NCI-H1092 (cell line): ENCODE results near the gene CD44.

ENCODE experiments used
- DNase-seq: peaks from one replicate; lab custom pipeline; 2025; lab: John Stamatoyannopoulos, UW

CD44 gene

DNA sequence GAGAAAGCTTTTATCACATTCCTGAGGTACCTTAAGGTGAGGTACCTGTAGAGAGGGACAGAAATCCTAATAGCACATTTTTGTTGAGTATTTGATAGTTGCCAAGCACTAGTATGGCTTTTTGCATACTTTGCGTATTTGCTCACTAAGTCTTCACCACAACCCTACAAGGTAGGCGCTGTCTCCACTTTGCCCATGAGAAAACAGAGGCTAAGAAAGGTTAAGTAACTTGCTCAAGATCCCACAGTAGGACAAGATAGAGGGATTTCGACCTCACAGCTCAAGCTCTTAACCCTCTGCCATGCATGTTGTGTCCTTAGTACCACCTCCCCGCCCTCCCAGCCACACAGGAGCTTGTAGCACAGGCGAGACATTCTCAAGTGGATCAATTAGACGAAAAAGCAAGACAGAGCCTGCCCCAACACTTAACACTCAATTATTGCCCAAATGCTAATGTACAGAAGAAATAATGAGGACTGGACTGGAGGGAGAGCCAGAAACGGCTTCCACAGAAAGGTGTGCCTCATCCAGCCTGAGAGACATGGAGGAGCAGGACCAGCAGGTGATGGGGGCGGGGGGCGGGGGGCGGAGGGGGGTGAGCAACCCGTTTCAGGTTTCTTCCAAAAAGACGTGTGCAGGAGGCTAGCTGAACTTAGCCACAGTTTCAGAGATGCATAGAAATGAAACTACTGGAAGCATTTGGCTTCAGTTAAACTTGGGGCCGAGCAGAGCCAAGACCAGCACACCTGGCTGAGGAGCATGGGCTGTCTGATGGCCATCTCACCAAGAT lies 26.7 kb upstream of the CD44 start:
- DNase-seq, result no peak

DNA sequence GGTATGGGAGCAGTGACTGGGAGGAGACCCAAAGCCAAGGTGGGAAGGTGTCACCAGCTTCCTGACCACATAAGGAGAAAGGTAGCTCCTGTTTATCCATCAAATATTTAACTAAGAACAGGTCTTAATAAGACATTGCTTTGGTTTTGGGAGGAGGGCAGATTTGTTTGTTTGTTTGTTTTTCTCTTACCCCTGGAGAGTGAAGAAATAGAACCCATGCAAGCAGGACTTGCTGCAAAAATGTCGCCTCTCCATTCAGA lies 26.2 kb upstream of the CD44 start:
- DNase-seq, result no peak

DNA sequence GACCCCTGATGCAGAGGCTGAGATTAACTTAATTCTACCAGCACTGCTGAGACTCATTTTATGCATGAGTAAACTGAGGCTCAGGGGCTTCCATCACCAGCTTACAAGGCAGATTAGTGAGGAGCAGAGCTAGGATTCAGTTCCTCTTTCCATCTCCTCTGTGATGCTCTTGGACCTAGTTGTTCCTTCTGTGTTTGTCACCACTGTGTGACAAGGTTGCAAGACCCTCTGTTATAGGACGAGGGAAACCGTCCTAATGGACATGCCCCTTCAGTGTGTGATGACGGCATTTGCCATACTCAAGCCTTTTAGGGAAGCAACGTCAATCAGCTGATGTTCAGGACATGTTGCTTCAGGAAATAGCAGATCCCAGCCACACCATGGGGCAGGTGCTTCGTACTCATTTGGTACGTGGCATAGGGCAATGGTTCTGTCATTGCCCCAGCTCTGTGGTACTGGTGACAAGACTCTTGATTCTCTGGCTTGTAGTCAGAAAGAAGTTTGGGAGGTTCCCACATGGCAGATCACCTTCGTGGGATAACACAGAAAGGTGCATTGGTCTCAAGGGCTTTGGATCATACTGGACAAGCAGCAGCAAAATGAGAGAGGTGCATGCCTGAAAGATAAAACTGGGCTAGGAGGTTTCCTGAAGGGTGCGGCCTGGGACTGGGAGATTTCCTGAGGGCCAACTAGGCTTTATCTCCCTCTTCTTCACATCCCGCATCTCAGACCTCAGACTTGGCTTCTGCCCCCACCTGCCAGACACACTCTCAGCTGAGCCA lies 23.9 kb upstream of the CD44 start:
- no peak for DNase-seq

DNA sequence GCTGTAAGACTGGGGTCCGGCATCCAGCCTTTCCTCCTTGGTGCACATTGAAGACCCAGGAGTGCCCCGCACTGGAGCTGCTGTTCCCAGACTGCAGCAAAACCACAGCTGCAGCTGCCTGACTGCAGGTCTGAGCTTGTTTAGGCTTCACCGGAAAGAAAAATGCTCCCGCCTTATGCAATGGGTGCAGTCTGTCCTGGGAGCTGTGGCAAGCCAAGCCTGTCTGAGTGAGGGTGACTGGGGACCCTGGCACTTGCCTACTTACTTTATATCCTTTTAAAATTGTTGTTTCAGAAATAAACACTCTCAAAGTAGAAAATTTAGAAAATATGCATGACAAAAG lies 23.3 kb upstream of the CD44 start:
- no peak for DNase-seq

DNA sequence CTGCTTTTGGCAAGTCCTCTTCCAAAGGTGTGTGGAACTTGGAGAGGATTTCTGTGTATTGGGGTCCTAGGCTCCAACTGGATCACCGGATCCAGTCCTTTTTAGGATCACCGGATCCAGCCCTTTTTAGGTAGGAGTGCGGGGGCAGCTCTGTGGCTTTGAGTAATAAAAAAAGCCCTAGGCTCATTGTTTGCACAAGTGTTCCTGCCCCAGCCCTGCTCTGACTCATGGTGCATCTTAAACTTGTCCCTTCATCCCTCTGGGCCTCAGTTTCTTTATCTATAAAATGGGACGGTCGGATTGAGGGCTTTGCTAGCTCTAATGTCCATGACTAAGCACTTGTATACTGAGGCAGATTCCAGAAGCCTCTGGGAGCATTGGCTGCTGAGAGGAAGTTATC lies 22.7 kb upstream of the CD44 start:
- no peak for DNase-seq

DNA sequence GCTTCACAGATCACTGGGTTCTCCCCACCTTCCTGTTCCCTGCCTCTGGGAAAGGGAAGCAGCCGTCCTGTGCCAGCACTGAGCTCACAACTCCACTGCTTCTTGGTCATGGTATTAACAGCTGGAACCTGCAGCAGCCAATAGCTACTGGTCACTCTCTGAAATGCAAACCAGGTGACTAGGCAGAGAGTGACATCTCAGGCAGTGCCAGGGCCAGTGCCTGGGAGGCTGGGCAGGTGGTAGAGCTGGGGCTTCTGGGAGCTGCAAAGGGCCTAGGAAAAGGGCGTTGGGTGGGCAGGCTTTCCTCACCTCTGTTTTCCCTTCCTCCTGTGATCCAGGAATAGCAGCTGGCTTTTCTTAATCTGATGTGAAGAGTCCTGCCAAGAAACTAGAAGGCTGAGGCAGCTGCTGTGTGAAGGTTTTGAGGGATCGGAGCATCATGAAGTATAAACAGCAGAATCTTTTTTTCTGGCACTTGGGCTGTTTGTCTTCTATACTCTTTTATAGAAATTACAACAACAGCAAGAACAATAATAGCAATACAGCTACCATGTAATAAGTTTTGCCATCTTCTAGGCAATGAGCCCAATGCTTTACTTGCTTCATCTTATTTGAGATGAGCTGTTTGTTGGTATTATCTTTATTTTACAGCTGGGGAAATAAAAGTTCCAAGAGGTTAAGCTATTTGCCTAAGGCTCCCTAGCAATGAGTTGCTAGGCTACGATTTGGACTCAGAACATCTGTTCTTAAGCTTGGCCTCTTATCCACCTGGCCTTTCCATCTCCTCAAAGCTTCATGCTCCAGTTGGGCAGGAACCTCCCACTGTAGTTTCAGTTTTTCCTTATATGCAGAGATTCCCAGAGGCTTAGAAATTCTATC lies 22.0 kb upstream of the CD44 start:
- DNase-seq, result no peak

DNA sequence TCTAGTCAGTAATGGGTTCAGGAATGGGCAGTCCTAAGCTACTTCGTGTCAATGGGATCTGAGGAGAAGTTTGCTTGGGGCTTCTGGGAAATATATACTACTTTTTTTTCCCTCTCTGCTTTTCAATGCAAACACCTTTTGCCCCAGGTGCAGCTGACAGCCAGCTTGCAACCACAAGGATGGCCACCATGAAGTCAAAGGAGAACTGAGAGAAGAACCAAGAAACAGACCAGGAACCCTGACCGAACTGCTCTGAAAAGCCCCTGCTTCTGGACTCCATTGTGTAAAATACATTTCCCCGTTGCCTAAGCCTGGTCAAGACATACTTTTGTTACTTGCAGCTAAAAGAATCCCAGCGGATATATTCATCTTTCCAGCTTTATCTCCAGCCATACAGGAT lies 20.1 kb upstream of the CD44 start:
- no peak for DNase-seq

DNA sequence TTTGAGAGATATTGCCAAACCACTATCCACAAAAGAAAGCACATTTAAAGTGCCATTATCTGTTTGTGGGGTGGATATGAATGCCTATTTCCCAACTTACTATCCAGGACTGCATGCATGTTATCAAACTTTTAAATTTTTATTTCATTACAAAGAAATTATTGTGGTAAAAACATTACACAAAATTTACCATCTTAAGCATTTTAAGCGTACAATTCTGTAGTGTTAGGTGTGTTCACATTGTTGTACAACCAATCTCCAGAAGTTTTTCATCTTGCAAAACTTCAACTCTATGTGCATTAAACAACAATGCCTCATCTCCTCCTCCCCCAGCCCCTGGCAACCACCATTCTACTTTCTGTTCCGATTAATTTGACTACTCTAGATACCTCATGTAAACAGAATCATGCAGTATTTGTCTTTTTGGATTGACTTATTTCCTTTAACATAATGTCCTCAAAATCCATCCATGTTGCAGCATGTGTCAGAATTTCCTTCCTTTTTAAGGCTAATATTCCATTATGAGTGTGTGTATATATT lies 17.6 kb upstream of the CD44 start:
- DNase-seq, result no peak

DNA sequence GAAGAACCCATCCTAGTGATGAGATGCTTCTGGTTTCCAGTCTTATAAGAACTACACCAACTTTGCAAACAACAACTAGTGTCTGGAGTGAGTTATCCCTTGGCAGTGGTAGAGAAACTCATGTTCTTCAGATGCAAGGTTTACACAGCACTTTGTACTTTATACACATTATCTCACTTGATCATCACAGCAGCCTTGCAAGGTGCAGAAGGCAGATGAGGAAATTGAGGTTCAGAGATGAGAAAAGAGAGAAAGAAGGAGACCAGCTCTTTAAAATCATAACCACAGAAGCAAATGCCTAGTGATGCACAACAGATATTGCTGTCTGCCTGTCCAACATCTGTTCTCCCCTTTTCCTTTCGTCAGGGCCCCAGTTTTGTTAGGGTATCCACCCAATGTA lies 16.7 kb upstream of the CD44 start:
- no peak for DNase-seq

DNA sequence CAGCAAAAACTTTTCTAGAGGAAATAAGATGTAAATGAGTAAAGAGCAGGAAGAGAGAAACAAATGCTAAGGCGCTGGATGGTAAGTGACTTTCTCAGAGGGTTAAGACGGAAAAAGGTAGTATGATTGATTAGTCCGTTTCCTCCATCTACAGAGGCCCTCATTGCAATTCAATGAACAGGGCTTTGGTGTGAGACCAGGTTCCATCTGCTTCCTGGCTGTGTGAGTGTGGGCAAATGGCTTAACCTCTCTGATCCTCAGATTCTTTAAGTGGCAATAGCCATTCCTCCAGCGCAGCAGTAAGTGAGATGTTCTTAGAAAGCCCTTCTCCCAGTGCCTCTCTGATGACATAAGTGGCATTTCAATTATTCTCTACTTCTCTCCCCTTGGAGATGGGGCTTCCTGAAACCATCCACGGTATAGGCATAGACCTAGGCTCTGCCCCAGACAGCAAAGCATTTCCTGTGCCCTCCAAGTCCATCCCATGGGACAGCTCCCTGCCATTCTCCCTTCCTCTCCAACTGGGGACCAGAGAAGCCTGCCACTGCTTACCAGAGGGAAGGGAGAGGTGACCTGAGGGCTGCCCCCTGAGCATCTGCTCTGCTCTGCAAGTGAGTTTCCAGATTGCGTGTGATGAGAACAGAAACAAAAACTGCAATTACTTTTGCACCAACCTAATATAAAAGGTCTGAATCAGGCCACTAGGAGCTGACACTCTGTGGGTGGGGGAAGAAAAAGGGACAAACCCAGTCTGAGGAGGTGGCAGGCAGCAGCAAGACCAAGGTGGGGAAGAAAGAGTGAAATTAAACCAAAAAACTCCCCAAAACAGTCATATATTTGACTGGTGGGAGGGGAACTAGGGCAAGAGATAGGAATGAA lies 12.7 kb upstream of the CD44 start:
- DNase-seq, result no peak

DNA sequence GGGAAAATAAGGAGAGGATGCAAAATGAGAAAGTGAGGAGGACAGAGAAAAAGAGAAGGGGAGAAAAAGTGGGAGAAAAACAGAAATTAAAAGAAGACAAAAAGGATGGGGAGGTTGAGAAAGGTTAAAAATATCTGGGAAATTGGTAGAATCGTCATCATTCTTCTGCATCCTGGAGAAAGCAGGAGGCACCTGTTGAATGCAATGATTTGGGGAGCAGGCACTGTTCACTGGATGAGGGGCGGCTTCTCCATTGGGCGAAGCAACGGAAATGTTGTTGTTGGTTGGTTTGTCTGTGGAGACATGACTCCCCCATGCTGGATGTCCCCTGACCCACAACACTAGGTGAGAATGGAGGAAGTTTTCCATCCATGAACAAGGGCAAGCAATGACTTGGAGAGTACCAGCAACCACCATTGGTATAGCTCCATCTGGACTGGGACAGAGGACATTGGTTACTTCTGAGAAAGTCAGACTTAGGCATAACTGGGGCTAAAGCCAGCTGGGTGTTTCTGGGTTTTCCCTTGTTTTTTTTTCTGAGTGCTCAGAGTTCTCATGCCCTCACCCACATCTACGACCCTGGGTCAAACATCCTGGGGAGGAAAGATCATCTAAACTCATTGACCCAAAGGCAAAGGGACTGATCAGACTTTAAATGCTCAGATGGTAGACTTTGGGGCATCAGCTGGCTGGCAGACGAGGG lies 11.9 kb upstream of the CD44 start:
- DNase-seq, result no peak

DNA sequence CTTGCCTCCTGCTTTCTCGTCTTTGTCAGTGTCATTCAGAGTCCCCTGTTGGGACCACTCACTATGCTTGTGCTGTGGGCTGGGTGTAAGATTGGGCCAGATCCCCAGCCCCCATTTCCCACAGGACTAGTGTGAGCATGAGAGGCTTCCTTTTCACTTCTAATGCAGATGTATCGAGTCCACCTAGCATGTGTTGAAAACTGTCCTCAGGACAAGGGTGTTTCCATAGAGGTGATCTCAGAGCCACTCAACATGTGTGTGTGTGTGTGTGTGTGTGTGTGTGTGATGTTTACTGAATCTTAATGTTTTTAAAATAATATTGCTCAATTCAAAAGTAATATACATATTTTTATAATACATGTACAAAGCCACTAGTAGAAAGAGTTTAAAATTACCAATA lies 11.4 kb upstream of the CD44 start:
- no peak for DNase-seq

DNA sequence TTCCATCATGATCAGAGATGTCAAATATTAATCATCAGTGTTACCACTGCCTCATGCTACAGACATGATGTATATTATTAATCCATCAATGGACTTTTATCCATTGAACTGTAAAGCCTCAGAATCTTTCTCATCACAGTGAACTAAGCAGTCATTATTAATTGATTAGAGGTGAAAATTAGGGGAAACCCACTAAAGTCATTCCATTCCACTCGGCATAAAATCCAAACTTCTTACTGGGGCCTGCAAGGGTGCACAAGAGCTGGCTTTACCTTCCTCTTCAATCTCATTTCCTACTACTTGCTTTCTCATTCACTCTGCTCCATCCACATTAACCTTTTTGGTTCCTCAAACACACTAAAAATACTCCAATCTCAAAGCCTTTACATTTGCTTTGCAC lies 7.9 kb upstream of the CD44 start:
- DNase-seq, result no peak

DNA sequence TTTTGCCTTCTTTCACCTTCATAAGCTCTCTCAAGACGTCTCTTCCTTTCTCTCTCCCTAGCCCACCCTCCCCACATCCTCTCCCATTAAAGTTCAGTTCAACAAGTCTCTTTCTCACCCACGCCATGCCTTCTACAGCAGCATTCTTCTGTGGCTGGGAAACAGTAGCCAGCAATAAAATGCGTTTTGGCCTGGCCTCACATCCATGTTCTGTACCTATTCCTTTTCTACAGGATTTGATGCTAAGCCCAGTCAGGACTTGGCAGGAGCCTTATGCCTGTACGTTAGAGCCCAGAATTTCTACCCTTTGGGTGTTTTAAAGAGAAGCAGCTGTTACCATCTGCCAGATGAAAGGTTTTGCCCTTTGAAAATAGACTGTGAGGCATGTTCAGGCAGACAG lies 7.1 kb upstream of the CD44 start:
- no peak for DNase-seq

DNA sequence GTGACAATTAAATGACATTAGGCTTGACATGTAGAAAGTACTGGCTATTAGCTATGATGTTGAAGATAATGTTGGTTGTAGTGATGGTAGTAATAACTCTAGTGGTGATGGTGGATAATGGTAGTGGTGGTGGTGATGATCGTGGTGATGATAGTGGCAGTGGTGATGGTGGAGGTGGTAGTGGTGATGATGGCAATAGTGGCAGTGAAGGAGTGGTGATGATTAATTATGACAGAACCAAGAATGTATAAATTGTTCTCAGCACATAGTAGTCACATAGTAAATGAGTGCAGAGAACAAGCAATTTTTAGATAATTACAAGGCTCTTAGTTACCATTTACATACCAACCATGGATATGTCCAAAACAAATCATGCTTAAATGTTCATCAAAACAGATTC lies 5.3 kb upstream of the CD44 start:
- no peak for DNase-seq

DNA sequence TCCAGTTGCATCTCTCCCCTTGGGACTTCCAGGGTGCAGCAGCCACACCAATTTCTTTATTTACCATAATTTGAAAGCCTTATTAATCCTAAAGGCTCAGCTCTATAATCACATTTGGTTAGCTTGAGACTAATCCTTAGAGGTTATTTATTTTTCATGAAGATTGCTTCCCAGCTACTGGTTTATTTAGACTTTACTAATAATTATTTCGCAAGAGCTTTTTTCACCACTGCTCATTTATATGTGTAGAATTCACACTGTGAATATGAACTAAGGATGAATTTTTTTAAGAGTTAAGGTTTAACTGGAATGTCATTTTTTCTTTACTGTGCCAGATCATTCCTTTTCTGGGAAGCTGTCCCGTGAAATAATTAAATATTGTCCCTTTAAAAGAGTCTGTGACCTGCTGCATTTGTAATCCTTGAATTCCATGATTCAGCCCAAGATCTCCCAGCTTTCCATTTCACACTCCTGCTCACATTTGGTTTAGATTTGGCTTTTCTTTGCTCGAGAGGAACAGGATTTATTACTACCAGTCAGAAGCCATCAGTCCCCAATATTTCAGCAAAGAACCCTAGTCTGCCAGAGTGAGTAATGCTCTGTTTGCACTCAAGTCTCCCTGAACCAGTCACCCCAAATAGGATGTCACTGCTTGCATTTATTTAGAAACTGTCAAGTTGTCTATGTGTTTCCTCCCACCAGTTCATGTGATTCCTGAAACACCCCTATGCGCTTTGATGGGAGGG lies 4.4 kb upstream of the CD44 start:
- DNase-seq, result no peak

DNA sequence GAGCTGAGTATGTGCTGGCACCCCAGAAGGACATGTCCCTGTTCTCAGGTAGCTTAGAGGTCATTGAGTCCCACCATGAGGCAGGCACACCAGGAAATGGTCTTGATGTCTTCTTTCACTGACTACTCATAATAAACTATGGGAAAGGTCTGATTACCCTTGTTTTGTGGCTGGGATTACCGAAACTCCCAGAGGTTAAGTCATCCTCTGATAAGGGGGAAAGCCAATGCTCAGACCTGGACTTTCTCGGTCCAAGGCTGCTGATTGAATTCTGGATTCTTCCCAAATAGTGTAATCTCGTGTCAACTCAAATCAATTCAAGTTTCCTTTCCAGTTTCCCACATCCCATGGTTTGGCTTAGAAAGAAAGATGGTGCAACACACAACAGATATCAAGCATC lies 3.7 kb upstream of the CD44 start:
- no peak for DNase-seq

DNA sequence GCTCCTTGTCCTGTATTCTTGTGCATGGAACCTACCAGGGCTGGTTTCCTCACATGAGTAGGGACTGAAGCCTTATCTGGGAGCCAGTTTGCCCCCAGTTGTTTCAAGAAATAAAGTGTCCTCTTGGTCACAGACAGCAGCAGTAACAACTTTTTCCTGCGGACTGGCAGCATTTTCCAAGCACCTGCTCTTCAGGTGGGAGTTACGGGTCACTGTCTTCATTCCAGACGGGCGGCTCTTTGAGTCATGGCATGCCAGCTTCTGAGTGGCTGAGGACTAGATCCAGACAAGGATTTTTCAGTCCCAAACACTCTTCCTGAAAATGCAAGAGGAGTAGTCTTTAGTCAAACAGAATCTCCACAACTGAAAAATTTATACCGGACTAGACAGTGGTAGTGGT lies 2.7 kb upstream of the CD44 start:
- no peak for DNase-seq

DNA sequence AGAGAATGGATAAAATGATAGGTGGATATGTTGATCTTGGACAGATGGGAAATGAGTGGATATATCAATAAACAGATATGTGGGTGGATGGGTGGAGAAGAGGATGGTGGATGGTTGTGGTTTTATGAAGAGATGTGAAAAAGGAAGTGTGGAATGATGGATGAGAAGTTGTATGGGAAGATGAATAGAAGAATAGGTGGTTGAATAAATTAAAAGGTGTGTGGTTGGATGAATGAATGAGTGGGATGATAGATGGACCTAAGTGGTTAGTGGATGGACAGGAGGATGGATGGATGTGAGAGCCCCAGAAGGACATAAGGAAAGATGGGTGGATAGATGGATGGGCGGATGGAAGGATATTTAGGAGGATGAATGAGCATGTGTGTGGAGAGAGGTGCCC lies 913 bp upstream of the CD44 start:
- DNase-seq, result no peak

DNA sequence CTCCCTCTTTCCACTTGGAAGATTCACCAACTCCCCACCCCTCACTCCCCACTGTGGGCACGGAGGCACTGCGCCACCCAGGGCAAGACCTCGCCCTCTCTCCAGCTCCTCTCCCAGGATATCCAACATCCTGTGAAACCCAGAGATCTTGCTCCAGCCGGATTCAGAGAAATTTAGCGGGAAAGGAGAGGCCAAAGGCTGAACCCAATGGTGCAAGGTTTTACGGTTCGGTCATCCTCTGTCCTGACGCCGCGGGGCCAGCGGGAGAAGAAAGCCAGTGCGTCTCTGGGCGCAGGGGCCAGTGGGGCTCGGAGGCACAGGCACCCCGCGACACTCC lies 397 bp upstream of the CD44 start:
- no peak for DNase-seq
